ENCODE data around the gene FBXW5. TPM values are rescaled to one million over a fixed set of nuclear protein-coding genes. Genes with fewer than 3 reads are reported as not detected.

Gene FBXW5
- total RNA-seq, 2 donors from 2014 or later, result 102 to 155 TPM

- DNase-seq (ENCODE audit: low spot score), result no peak
- Mint-ChIP-seq H3K4me3 (no peak overlapping the region), H3K36me3 (peaks cover 16% of the 10 kb centered on the region), H3K27me3 (no peaks in the 10 kb centered on the region), H3K27ac (no peak overlapping the region), H3K4me1 (ENCODE audit: low read depth in 2 of 2) (peaks cover 0 to 18% of the 10 kb centered on the region in 2 donors), H3K9me3 (no peaks in the 10 kb centered on the region)
- ATAC-seq, result no peak
Measured at GRCh38 chr9:136921307-136921706, 23.2 kb downstream of the FBXW5 start.

GRCh38 chr9:136920734-136921231, 23.8 kb downstream of the FBXW5 start:
- DNase-seq (ENCODE audit: low spot score) (no peak), ATAC-seq (no peak)
- H3K27ac Mint-ChIP-seq, result peak overlapping the region in 1 of 2 donors; percentile 60
- no peaks in the 10 kb centered on the region for H3K9me3 Mint-ChIP-seq
- peaks cover 4 to 20% of the 10 kb centered on the region in 2 donors for H3K4me1 Mint-ChIP-seq (ENCODE audit: low read depth in 2 of 2)
- peaks cover 20% of the 10 kb centered on the region for H3K36me3 Mint-ChIP-seq
- H3K27me3 Mint-ChIP-seq, result no peaks in the 10 kb centered on the region
- H3K4me3 Mint-ChIP-seq, result no peak overlapping the region

GRCh38 chr9:136920069-136920468, 24.5 kb downstream of the FBXW5 start:
- Mint-ChIP-seq H3K4me3 (no peak overlapping the region), H3K4me1 (ENCODE audit: low read depth in 2 of 2) (peaks cover 5 to 20% of the 10 kb centered on the region in 2 donors), H3K36me3 (peaks cover 22% of the 10 kb centered on the region), H3K9me3 (no peaks in the 10 kb centered on the region), H3K27me3 (no peaks in the 10 kb centered on the region), H3K27ac (no peak overlapping the region)
- ATAC-seq (no peak), DNase-seq (ENCODE audit: low spot score) (no peak)

- Mint-ChIP-seq H3K27me3 (no peaks in the 10 kb centered on the region), H3K36me3 (peaks cover 22% of the 10 kb centered on the region), H3K4me1 (ENCODE audit: low read depth in 2 of 2) (peaks cover 5 to 17% of the 10 kb centered on the region in 2 donors), H3K4me3 (no peak overlapping the region), H3K9me3 (no peaks in the 10 kb centered on the region), H3K27ac (no peak overlapping the region)
- DNase-seq (ENCODE audit: low spot score), result no peak
- ATAC-seq, result no peak
Measured at GRCh38 chr9:136917902-136918301, 26.6 kb downstream of the FBXW5 start.

- Mint-ChIP-seq H3K27ac (peak overlapping the region in 1 of 2 donors; percentile 41), H3K27me3 (no peaks in the 10 kb centered on the region), H3K4me1 (ENCODE audit: low read depth in 2 of 2) (peaks cover 5 to 15% of the 10 kb centered on the region in 2 donors), H3K9me3 (no peaks in the 10 kb centered on the region), H3K36me3 (peaks cover 22% of the 10 kb centered on the region), H3K4me3 (no peak overlapping the region)
- no peak for DNase-seq (ENCODE audit: low spot score)
- ATAC-seq, result no peak
Measured at GRCh38 chr9:136916330-136917184, 28.0 kb downstream of the FBXW5 start.

- no peaks in the 10 kb centered on the region for H3K9me3 Mint-ChIP-seq
- H3K27me3 Mint-ChIP-seq, result no peaks in the 10 kb centered on the region
- H3K36me3 Mint-ChIP-seq, result peaks cover 22% of the 10 kb centered on the region
- H3K4me3 Mint-ChIP-seq, result no peak overlapping the region
- DNase-seq (ENCODE audit: low spot score) (no peak), ATAC-seq (no peak)
- no peak overlapping the region for H3K27ac Mint-ChIP-seq
- H3K4me1 Mint-ChIP-seq (ENCODE audit: low read depth in 2 of 2), result peaks cover 5 to 16% of the 10 kb centered on the region in 2 donors
Measured at GRCh38 chr9:136915632-136916329, 28.8 kb downstream of the FBXW5 start.

- Mint-ChIP-seq H3K9me3 (no peaks in the 10 kb centered on the region), H3K4me1 (ENCODE audit: low read depth in 2 of 2) (peaks cover 5 to 15% of the 10 kb centered on the region in 2 donors), H3K4me3 (no peak overlapping the region), H3K27me3 (no peaks in the 10 kb centered on the region), H3K36me3 (peaks cover 16% of the 10 kb centered on the region), H3K27ac (no peak overlapping the region)
- DNase-seq (ENCODE audit: low spot score) (no peak), ATAC-seq (no peak)
Measured at GRCh38 chr9:136913701-136914438, 30.7 kb downstream of the FBXW5 start.

GRCh38 chr9:136910901-136911245, 33.7 kb downstream of the FBXW5 start:
- H3K4me1 Mint-ChIP-seq (ENCODE audit: low read depth in 2 of 2), result peaks cover 2 to 17% of the 10 kb centered on the region in 2 donors
- no peak for DNase-seq (ENCODE audit: low spot score)
- peak in 1 of 2 donors; percentile 40 for ATAC-seq
- H3K27me3 Mint-ChIP-seq, result no peaks in the 10 kb centered on the region
- no peak overlapping the region for H3K4me3 Mint-ChIP-seq
- peaks cover 3% of the 10 kb centered on the region for H3K36me3 Mint-ChIP-seq
- H3K27ac Mint-ChIP-seq, result no peak overlapping the region
- no peaks in the 10 kb centered on the region for H3K9me3 Mint-ChIP-seq

GRCh38 chr9:136910197-136910900, 34.2 kb downstream of the FBXW5 start:
- DNase-seq (ENCODE audit: low spot score) (no peak), ATAC-seq (no peak)
- Mint-ChIP-seq H3K4me3 (no peak overlapping the region), H3K27me3 (no peaks in the 10 kb centered on the region), H3K9me3 (no peaks in the 10 kb centered on the region), H3K36me3 (no peaks in the 10 kb centered on the region), H3K27ac (no peak overlapping the region), H3K4me1 (ENCODE audit: low read depth in 2 of 2) (peaks cover 0 to 18% of the 10 kb centered on the region in 2 donors)

GRCh38 chr9:136907011-136907914, 37.3 kb downstream of the FBXW5 start:
- Mint-ChIP-seq H3K36me3 (no peaks in the 10 kb centered on the region), H3K4me1 (ENCODE audit: low read depth in 2 of 2) (peaks cover 12 to 29% of the 10 kb centered on the region in 2 donors), H3K27me3 (no peaks in the 10 kb centered on the region), H3K9me3 (no peaks in the 10 kb centered on the region), H3K27ac (peak overlapping the region in 1 of 2 donors; percentile 73), H3K4me3 (no peak overlapping the region)
- ATAC-seq (no peak), DNase-seq (ENCODE audit: low spot score) (no peak)

- no peaks in the 10 kb centered on the region for H3K27me3 Mint-ChIP-seq
- peaks cover 20 to 34% of the 10 kb centered on the region in 2 donors for H3K4me1 Mint-ChIP-seq (ENCODE audit: low read depth in 2 of 2)
- H3K27ac Mint-ChIP-seq, result peak overlapping the region in 1 of 2 donors; percentile 73
- H3K36me3 Mint-ChIP-seq, result no peaks in the 10 kb centered on the region
- no peak overlapping the region for H3K4me3 Mint-ChIP-seq
- H3K9me3 Mint-ChIP-seq, result no peaks in the 10 kb centered on the region
- no peak for DNase-seq (ENCODE audit: low spot score)
- ATAC-seq, result no peak
Measured at GRCh38 chr9:136906266-136906665, 38.3 kb downstream of the FBXW5 start.

- Mint-ChIP-seq H3K4me3 (peak overlapping the region; percentile 48), H3K27ac (peak overlapping the region; percentile 86 to 92), H3K27me3 (no peaks in the 10 kb centered on the region), H3K9me3 (no peaks in the 10 kb centered on the region), H3K4me1 (ENCODE audit: low read depth in 2 of 2) (peaks cover 29 to 43% of the 10 kb centered on the region in 2 donors), H3K36me3 (no peaks in the 10 kb centered on the region)
- no peak for ATAC-seq
- no peak for DNase-seq (ENCODE audit: low spot score)
Measured at GRCh38 chr9:136903041-136903554, 41.4 kb downstream of the FBXW5 start.
